Measurements from ENCODE around the gene PLA2G4B.

Gene PLA2G4B

DNA sequence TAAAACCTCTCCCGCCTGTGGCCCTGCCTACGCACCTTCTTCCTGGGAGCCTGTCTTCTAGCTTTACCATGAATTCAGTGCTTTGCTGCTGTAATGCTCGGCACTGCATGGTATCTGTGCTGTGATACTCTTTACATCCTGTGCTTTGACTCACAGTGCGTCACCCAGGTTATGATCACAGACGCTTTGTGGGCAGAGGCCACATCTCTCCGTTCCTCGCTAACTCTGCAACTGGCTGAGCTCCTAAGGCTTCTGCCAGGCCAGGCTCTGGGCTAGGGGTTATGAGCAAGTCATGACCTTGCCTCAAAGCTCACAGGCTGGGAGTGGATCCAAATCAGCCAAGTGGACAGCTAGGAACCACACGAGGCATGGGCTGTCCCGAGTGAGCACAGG lies 32.0 kb downstream of the PLA2G4B start:
- no peak overlapping the region for H3K4me3 ChIP-seq (IDR thresholded peaks at IDR 0.05; ENCODE audit: insufficient read depth, low read depth, low read length)
- H4K20me1 ChIP-seq (ENCODE audit: insufficient read depth), result no peaks in the 10 kb centered on the region
- no peak overlapping the region for H3K4me2 ChIP-seq
- no peaks in the 10 kb centered on the region for H3K36me3 ChIP-seq (ENCODE audit: insufficient read depth)
- TF ChIP-seq, protein P1, sequence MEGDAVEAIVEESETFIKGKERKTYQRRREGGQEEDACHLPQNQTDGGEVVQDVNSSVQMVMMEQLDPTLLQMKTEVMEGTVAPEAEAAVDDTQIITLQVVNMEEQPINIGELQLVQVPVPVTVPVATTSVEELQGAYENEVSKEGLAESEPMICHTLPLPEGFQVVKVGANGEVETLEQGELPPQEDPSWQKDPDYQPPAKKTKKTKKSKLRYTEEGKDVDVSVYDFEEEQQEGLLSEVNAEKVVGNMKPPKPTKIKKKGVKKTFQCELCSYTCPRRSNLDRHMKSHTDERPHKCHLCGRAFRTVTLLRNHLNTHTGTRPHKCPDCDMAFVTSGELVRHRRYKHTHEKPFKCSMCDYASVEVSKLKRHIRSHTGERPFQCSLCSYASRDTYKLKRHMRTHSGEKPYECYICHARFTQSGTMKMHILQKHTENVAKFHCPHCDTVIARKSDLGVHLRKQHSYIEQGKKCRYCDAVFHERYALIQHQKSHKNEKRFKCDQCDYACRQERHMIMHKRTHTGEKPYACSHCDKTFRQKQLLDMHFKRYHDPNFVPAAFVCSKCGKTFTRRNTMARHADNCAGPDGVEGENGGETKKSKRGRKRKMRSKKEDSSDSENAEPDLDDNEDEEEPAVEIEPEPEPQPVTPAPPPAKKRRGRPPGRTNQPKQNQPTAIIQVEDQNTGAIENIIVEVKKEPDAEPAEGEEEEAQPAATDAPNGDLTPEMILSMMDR (conservative IDR thresholded peaks at IDR 0.05; ENCODE audit: low read depth, low read length), result no peak
- H2AFZ ChIP-seq (ENCODE audit: low read depth), result no peak overlapping the region
- H3K27me3 ChIP-seq (ENCODE audit: insufficient read depth, low read depth), result peaks cover 62% of the 10 kb centered on the region
- no peaks in the 10 kb centered on the region for H3K4me1 ChIP-seq (ENCODE audit: low read depth, poor library complexity, severe bottlenecking)
- no peak overlapping the region for H3K27ac ChIP-seq
- no peak overlapping the region for H3K9ac ChIP-seq
- H3K79me2 ChIP-seq (ENCODE audit: insufficient read depth, low read depth), result no peaks in the 10 kb centered on the region

DNA sequence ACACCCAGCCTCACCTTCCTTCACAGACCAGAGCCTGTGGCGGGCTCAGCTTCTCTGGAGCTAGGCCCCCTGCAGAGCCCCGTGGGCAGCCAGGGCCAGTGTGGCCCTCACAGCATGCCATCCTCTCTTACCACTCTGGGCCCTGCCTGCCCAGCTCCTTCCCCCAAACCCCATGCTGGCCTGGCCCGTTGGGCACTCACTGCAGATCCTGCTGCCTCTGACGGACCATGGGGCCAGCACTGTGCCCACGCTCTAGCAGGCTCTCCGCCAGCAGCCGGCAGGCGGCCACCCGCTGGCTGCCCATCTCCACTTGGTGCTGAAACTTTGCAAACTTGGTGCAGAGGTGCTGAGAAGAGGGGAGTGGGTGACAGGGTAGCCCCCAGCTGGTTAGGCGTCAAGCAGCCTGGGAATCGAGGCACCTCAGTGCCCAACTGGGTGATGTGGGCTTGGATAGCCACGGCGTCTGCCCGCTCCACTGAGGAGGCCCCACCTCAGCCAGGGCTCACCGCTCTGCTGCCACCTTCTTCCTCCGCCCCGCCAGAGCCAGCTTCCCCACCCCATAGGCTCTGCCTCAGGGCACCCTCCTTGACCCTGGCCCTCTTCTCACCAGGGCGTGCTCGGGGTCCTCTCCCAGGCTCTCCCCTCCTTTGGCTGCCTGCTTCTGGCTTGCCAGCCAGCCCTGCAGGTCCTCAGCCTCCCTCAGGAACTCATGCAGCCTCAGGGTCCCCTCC lies 32.7 kb downstream of the PLA2G4B start:
- no peaks in the 10 kb centered on the region for H3K79me2 ChIP-seq (ENCODE audit: insufficient read depth, low read depth)
- H2AFZ ChIP-seq (ENCODE audit: low read depth), result no peak overlapping the region
- H3K36me3 ChIP-seq (ENCODE audit: insufficient read depth), result no peaks in the 10 kb centered on the region
- no peak overlapping the region for H3K4me2 ChIP-seq
- H3K4me3 ChIP-seq (IDR thresholded peaks at IDR 0.05; ENCODE audit: insufficient read depth, low read depth, low read length), result no peak overlapping the region
- H3K27me3 ChIP-seq (ENCODE audit: insufficient read depth, low read depth), result peaks cover 59% of the 10 kb centered on the region
- H3K4me1 ChIP-seq (ENCODE audit: low read depth, poor library complexity, severe bottlenecking), result no peaks in the 10 kb centered on the region
- no peak overlapping the region for H3K27ac ChIP-seq
- no peak overlapping the region for H3K9ac ChIP-seq
- TF ChIP-seq, protein P1 (conservative IDR thresholded peaks at IDR 0.05; ENCODE audit: low read depth, low read length), result no peak
- H4K20me1 ChIP-seq (ENCODE audit: insufficient read depth), result no peaks in the 10 kb centered on the region

- no peak overlapping the region for H3K4me3 ChIP-seq (IDR thresholded peaks at IDR 0.05; ENCODE audit: insufficient read depth, low read depth, low read length)
- no peak overlapping the region for H3K9ac ChIP-seq
- H3K4me1 ChIP-seq (ENCODE audit: low read depth, poor library complexity, severe bottlenecking), result no peaks in the 10 kb centered on the region
- TF ChIP-seq, protein P1 (conservative IDR thresholded peaks at IDR 0.05; ENCODE audit: low read depth, low read length), result no peak
- peaks cover 59% of the 10 kb centered on the region for H3K27me3 ChIP-seq (ENCODE audit: insufficient read depth, low read depth)
- no peak overlapping the region for H3K4me2 ChIP-seq
- H3K79me2 ChIP-seq (ENCODE audit: insufficient read depth, low read depth), result no peaks in the 10 kb centered on the region
- no peak overlapping the region for H3K27ac ChIP-seq
- H2AFZ ChIP-seq (ENCODE audit: low read depth), result no peak overlapping the region
- no peaks in the 10 kb centered on the region for H3K36me3 ChIP-seq (ENCODE audit: insufficient read depth)
- no peaks in the 10 kb centered on the region for H4K20me1 ChIP-seq (ENCODE audit: insufficient read depth)
Measured at GRCh38 chr15:41872166-41872747, 33.6 kb downstream of the PLA2G4B start.

- Histone ChIP-seq H3K4me2 (no peak overlapping the region), H3K27me3 (ENCODE audit: insufficient read depth, low read depth) (peaks cover 58% of the 10 kb centered on the region), H4K20me1 (ENCODE audit: insufficient read depth) (no peaks in the 10 kb centered on the region), H3K79me2 (ENCODE audit: insufficient read depth, low read depth) (no peaks in the 10 kb centered on the region), H3K9ac (no peak overlapping the region), H3K4me1 (ENCODE audit: low read depth, poor library complexity, severe bottlenecking) (no peaks in the 10 kb centered on the region), H3K36me3 (ENCODE audit: insufficient read depth) (no peaks in the 10 kb centered on the region), H3K27ac (no peak overlapping the region), H3K4me3 (IDR thresholded peaks at IDR 0.05; ENCODE audit: insufficient read depth, low read depth, low read length) (no peak overlapping the region), H2AFZ (ENCODE audit: low read depth) (no peak overlapping the region)
- TF ChIP-seq, protein P1 (conservative IDR thresholded peaks at IDR 0.05; ENCODE audit: low read depth, low read length), result no peak
Measured at GRCh38 chr15:41873711-41874110, 35.1 kb downstream of the PLA2G4B start.
